SK-N-SH treated with all-trans-retinoic acid at 6 μM for 48 hours (cell line): ENCODE data around the gene NBEA.
A peak's percentile ranks its signal among the peaks of the same experiment; 100 is the strongest.

Experiments
- ATAC-seq: fragments of 200-7000 bp; cut with Tn5 transposase; 3 replicates; pipeline ENCODE4 v1.9.1; 2020; ENCODE audit warnings: mild to moderate bottlenecking, moderate library complexity
- ARNTL ChIP-seq: fragments of 450-650 bp; formaldehyde crosslinking; IDR thresholded peaks from 2 replicates; pipeline ENCODE4 v1.5.0; 2020; ENCODE audit warnings: low read depth, mild to moderate bottlenecking, moderate library complexity, borderline replicate concordance
- BACH2 ChIP-seq: fragments of 250-450 bp; sonication (Bioruptor Pico); IDR thresholded peaks from 2 replicates; pipeline ENCODE4 v1.9.0; 2021; ENCODE audit warnings: mild to moderate bottlenecking, borderline replicate concordance
- CSDC2 ChIP-seq: fragments of 250-450 bp; sonication (Bioruptor Pico); IDR thresholded peaks from 2 replicates; pipeline ENCODE4 v1.5.0; 2020; ENCODE audit warnings: mild to moderate bottlenecking, moderate library complexity
- CSRNP3 ChIP-seq: fragments of 250-450 bp; sonication (Bioruptor Pico); IDR thresholded peaks from 2 replicates; pipeline ENCODE4 v1.5.1; 2021; ENCODE audit warnings: mild to moderate bottlenecking, moderate library complexity
- ESRRG ChIP-seq: fragments of 250-450 bp; sonication (Bioruptor Pico); IDR thresholded peaks from 2 replicates; pipeline ENCODE4 v1.6.1; 2021; ENCODE audit warnings: mild to moderate bottlenecking
- ISL1 ChIP-seq: fragments of 250-450 bp; sonication (Bioruptor Pico); IDR thresholded peaks from 2 replicates; pipeline ENCODE4 v2.1.2; 2022; ENCODE audit warnings: mild to moderate bottlenecking, moderate library complexity
- PATZ1 ChIP-seq: fragments of 250-450 bp; sonication (Bioruptor Pico); IDR thresholded peaks from 2 replicates; pipeline ENCODE4 v1.8.0; 2020; ENCODE audit warnings: mild to moderate bottlenecking, moderate library complexity, borderline replicate concordance
- PPARA ChIP-seq: fragments of 250-450 bp; sonication (Bioruptor Pico); IDR thresholded peaks from 2 replicates; pipeline ENCODE4 v1.5.0; 2020; ENCODE audit warnings: mild to moderate bottlenecking, borderline replicate concordance
- SNAI2 ChIP-seq: fragments of 250-450 bp; sonication (Bioruptor Pico); IDR thresholded peaks from 2 replicates; pipeline ENCODE4 v1.5.0; 2020; ENCODE audit warnings: mild to moderate bottlenecking, moderate library complexity
- ZC3H10 ChIP-seq: fragments of 250-450 bp; sonication (Bioruptor Pico); IDR thresholded peaks from 2 replicates; pipeline ENCODE4 v1.5.1; 2021; ENCODE audit warnings: mild to moderate bottlenecking, moderate library complexity
- ZFP30 ChIP-seq: fragments of 450-650 bp; formaldehyde crosslinking; IDR thresholded peaks from 2 replicates; pipeline ENCODE4 v1.5.0; 2022; ENCODE audit warnings: mild to moderate bottlenecking, moderate library complexity
- ZNF565 ChIP-seq: fragments of 450-650 bp; formaldehyde crosslinking; conservative IDR thresholded peaks from 2 replicates; pipeline ENCODE4 v1.5.0; 2020; ENCODE audit warnings: low read depth, mild to moderate bottlenecking, moderate library complexity
- ZNF70 ChIP-seq: fragments of 450-650 bp; formaldehyde crosslinking; IDR thresholded peaks from 2 replicates; pipeline ENCODE4 v1.5.0; 2020; ENCODE audit warnings: mild to moderate bottlenecking, moderate library complexity
- ZNF8 ChIP-seq: fragments of 450-650 bp; formaldehyde crosslinking; IDR thresholded peaks from 2 replicates; pipeline ENCODE4 v1.5.0; 2020; ENCODE audit warnings: mild to moderate bottlenecking, moderate library complexity
- TF ChIP-seq, protein P1 (sequence below): fragments of 250-450 bp; sonication (Bioruptor Pico); IDR thresholded peaks from 2 replicates; pipeline ENCODE4 v1.5.0; 2020; ENCODE audit warnings: mild to moderate bottlenecking, moderate library complexity
- TF ChIP-seq, protein P2 (sequence below): fragments of 250-450 bp; sonication (Bioruptor Pico); IDR thresholded peaks from 2 replicates; pipeline ENCODE4 v1.5.1; 2020; ENCODE audit warnings: low read depth, mild to moderate bottlenecking, moderate library complexity

NBEA gene

GRCh38 chr13:35501661-35502235, 559.7 kb downstream of the NBEA start (continued):
- TF ChIP-seq, protein P1, sequence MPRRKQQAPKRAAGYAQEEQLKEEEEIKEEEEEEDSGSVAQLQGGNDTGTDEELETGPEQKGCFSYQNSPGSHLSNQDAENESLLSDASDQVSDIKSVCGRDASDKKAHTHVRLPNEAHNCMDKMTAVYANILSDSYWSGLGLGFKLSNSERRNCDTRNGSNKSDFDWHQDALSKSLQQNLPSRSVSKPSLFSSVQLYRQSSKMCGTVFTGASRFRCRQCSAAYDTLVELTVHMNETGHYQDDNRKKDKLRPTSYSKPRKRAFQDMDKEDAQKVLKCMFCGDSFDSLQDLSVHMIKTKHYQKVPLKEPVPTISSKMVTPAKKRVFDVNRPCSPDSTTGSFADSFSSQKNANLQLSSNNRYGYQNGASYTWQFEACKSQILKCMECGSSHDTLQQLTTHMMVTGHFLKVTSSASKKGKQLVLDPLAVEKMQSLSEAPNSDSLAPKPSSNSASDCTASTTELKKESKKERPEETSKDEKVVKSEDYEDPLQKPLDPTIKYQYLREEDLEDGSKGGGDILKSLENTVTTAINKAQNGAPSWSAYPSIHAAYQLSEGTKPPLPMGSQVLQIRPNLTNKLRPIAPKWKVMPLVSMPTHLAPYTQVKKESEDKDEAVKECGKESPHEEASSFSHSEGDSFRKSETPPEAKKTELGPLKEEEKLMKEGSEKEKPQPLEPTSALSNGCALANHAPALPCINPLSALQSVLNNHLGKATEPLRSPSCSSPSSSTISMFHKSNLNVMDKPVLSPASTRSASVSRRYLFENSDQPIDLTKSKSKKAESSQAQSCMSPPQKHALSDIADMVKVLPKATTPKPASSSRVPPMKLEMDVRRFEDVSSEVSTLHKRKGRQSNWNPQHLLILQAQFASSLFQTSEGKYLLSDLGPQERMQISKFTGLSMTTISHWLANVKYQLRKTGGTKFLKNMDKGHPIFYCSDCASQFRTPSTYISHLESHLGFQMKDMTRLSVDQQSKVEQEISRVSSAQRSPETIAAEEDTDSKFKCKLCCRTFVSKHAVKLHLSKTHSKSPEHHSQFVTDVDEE = no peak
- no peak for TF ChIP-seq ZNF565 (CRISPR knock-in tag)

- TF ChIP-seq PATZ1 = no peak
- TF ChIP-seq ISL1 (CRISPR knock-in tag) = no peak
- no peak for TF ChIP-seq ARNTL (CRISPR knock-in tag)
- 0 out of 2 replicates have a peak, but pooled peaks have one; percentile 15 for TF ChIP-seq ZFP30
- ATAC-seq = peak; percentile 29; the same call in 2 of the 3 replicates
Observed at GRCh38 chr13:35502456-35502855, 560.4 kb downstream of the NBEA start.

DNA sequence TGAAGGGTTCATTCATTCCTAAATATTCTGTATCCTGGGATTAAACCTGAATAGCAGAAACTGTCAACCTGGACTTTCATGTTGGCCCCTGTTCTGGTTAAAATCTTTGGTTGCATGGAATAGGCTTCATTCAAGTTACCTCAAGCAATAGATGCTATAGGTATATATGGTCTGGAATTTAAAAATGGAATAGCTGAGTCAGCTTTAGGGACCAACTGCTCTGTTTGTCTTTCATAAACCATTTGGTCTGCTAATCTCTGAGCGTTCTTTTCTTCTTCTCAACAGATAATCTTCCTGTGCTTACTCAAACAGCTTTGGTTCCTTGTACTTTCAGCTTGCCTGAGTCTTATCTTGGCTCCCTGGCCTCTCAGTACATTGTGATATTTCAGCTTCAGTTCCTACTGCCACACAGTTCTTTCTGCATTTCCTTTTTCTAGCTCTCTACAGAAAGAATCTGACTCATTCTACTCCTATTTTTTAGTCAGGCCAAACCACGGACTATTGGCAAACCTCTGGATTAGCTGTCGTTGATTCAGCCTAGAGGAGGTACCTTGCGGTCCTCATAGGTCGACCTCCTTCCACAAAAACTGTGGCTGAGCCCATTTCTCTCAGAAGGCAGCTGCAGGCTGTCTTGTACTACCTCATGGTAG, 570.3 kb downstream of the NBEA start:
- TF ChIP-seq ZNF565 (CRISPR knock-in tag) = no peak
- no peak for TF ChIP-seq ARNTL (CRISPR knock-in tag)
- TF ChIP-seq, protein P2, sequence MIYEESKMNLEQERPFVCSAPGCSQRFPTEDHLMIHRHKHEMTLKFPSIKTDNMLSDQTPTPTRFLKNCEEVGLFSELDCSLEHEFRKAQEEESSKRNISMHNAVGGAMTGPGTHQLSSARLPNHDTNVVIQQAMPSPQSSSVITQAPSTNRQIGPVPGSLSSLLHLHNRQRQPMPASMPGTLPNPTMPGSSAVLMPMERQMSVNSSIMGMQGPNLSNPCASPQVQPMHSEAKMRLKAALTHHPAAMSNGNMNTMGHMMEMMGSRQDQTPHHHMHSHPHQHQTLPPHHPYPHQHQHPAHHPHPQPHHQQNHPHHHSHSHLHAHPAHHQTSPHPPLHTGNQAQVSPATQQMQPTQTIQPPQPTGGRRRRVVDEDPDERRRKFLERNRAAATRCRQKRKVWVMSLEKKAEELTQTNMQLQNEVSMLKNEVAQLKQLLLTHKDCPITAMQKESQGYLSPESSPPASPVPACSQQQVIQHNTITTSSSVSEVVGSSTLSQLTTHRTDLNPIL = no peak
- no peak for TF ChIP-seq BACH2 (CRISPR knock-in tag)
- TF ChIP-seq PATZ1 = no peak
- no peak for TF ChIP-seq ZNF70 (CRISPR knock-in tag)
- TF ChIP-seq CSRNP3 (CRISPR knock-in tag) = no peak
- TF ChIP-seq, protein P1 = no peak
- TF ChIP-seq ESRRG (CRISPR knock-in tag) = no peak
- no peak for TF ChIP-seq ZNF8 (CRISPR knock-in tag)
- TF ChIP-seq CSDC2 (CRISPR knock-in tag) = no peak
- ATAC-seq = peak; percentile 86

GRCh38 chr13:35514061-35514477, 572.0 kb downstream of the NBEA start:
- TF ChIP-seq ZNF8 (CRISPR knock-in tag) (no peak), CSDC2 (CRISPR knock-in tag) (no peak), ZNF565 (CRISPR knock-in tag) (no peak), ZC3H10 (CRISPR knock-in tag) (no peak), ZNF70 (CRISPR knock-in tag) (no peak), SNAI2 (CRISPR knock-in tag) (no peak), BACH2 (CRISPR knock-in tag) (no peak), PPARA (CRISPR knock-in tag) (no peak), ISL1 (CRISPR knock-in tag) (no peak)
- TF ChIP-seq, protein P1 = no peak
- no peak for ATAC-seq
